ENCODE data around the gene PCLO. TPM values are rescaled to one million over a fixed set of nuclear protein-coding genes. Genes with fewer than 3 reads are reported as not detected.
"Not testable (repeated sequence)": the region's sequence is repeated elsewhere in the genome, so short reads cannot be mapped to it uniquely, and the experiment has no call there.

PCLO gene
- total and polyA plus RNA-seq, 12 donors = 0.06 to 10.8 (median 2.3) TPM

GRCh38 chr7:83096065-83096580 lies 66.6 kb downstream of the PCLO start:
- no peaks in the 10 kb centered on the region for H3K36me3 ChIP-seq

GRCh38 chr7:83085299-83085698 lies 77.4 kb downstream of the PCLO start:
- H3K4me3 ChIP-seq = no peak overlapping the region
- intact Hi-C loops (cut with DNase I) = loop anchor here in 1 of 10 donors (10.0 kb wide), 1 partner anchor 60 kb away; no protein-coding TSS in a partner anchor
- whole genome bisulfite sequencing, 2 donors = 79 to 89% methylated on average over 4 of the region's 4 CpGs
- peaks cover 0 to 6% (median 0%) of the 10 kb centered on the region in 11 donors for H3K9me3 ChIP-seq
- ATAC-seq (no peak), DNase-seq (no peak)
- H3K4me1 ChIP-seq = no peaks in the 10 kb centered on the region
- H3K27ac ChIP-seq = no peak overlapping the region
- H3K27me3 ChIP-seq = no peaks in the 10 kb centered on the region
- TF ChIP-seq CTCF (IDR thresholded peaks at IDR 0.05) = no peak
- no peaks in the 10 kb centered on the region for H3K36me3 ChIP-seq

More at GRCh38 chr7:83096065-83096580, 66.6 kb downstream of the PCLO start:
- TF ChIP-seq CTCF (IDR thresholded peaks at IDR 0.05) = no peak
- 41 to 52% methylated on average over 2 of the region's 2 CpGs for WGBS, 2 donors
- intact Hi-C loops (cut with DNase I) = no loop called here
- Histone ChIP-seq H3K4me3 (no peak overlapping the region), H3K27ac (peak overlapping the region in 1 of 10 donors; percentile 10), H3K4me1 (no peaks in the 10 kb centered on the region), H3K27me3 (no peaks in the 10 kb centered on the region), H3K9me3 (peaks cover 0 to 10% (median 0%) of the 10 kb centered on the region in 11 donors)
- DNase-seq (no peak), ATAC-seq (no peak)

GRCh38 chr7:83079879-83080278 lies 82.8 kb downstream of the PCLO start:
- not testable (repeated sequence) for ATAC-seq, H3K4me3 ChIP-seq, H3K36me3 ChIP-seq, H3K27ac ChIP-seq, H3K9me3 ChIP-seq, DNase-seq, H3K27me3 ChIP-seq, H3K4me1 ChIP-seq
- intact Hi-C loops (cut with DNase I) = loop anchor here in 1 of 10 donors (10.0 kb wide), 1 partner anchor 65 kb away; no protein-coding TSS in a partner anchor
- WGBS, 2 donors = 100% methylated on average over 1 of the region's 1 CpG

GRCh38 chr7:83077328-83077727 lies 85.4 kb downstream of the PCLO start:
- TF ChIP-seq CTCF (IDR thresholded peaks at IDR 0.05) = no peak
- WGBS, 2 donors = 64 to 73% methylated on average over 2 of the region's 2 CpGs
- H3K27ac ChIP-seq = no peak overlapping the region
- H3K4me1 ChIP-seq = no peaks in the 10 kb centered on the region
- H3K36me3 ChIP-seq = no peaks in the 10 kb centered on the region
- H3K27me3 ChIP-seq = no peaks in the 10 kb centered on the region
- no peak overlapping the region for H3K4me3 ChIP-seq
- ATAC-seq = no peak
- H3K9me3 ChIP-seq = peaks cover 0 to 4% (median 0%) of the 10 kb centered on the region in 11 donors
- intact Hi-C loops (cut with DNase I) = no loop called here
- no peak for DNase-seq

Measured in heart right ventricle (tissue), 16 donors.